T-helper 1 cell treated with Interleukin-12 subunit alpha and Interleukin-12 subunit beta and Interleukin-4 antibody, amounts not matched to agents 30 ng/mL and 1 ng/mL, for 36 hours (primary cell): ENCODE results near the gene ZMIZ2. TPM values are rescaled to one million over a fixed set of nuclear protein-coding genes. Genes with fewer than 3 reads are reported as not detected.
"Not testable (repeated sequence)": the region's sequence is repeated elsewhere in the genome, so short reads cannot be mapped to it uniquely, and the experiment has no call there.

Experiments used
- intact Hi-C: fragments of 100-400 bp; cut with micrococcal nuclease; formaldehyde crosslinking; loops from one replicate; pipeline ENCODE4 v1.15.1; 2024
- total RNA-seq: library from RNA; stranded (reverse); gene quantifications from 2 replicates; pipeline ENCODE4 v1.2.3, GENCODE V29; 2022

The ZMIZ2 gene
- 230 and 234 TPM in 2 replicates for total RNA-seq

- intact Hi-C loops: loop anchor here (1.0 to 5.0 kb wide), 6 partner anchors 13 to 666 kb away; partner anchors contain the start of genes H2AZ2, NUDCD3, POLM and TMED4
These were observed at the start of gene ZMIZ2 for GRCh38 chr7:44748045-44748947. TSS of gene ZMIZ2 (plus strand) at chr7:44748847. CDS start at chr7:44756250, 7,403 bp downstream.

GRCh38 chr7:44699598-44699997 is 49.0 kb upstream of the ZMIZ2 start:
- intact Hi-C loops: not testable (repeated sequence)

- intact Hi-C loops: no loop called here
These were observed 48.3 kb upstream of the ZMIZ2 start for GRCh38 chr7:44700322-44700721.

GRCh38 chr7:44703391-44703790 is 45.3 kb upstream of the ZMIZ2 start:
- intact Hi-C loops: not testable (repeated sequence)

GRCh38 chr7:44703921-44704320 is 44.7 kb upstream of the ZMIZ2 start:
- intact Hi-C loops: no loop called here

GRCh38 chr7:44705434-44705833 is 43.2 kb upstream of the ZMIZ2 start:
- intact Hi-C loops: loop anchor here (5.0 kb wide), 1 partner anchor 92 kb away; the partner anchor contains the start of gene PPIA

GRCh38 chr7:44706788-44707557 is 41.7 kb upstream of the ZMIZ2 start:
- intact Hi-C loops: loop anchor here (5.0 kb wide), 1 partner anchor 90 kb away; the partner anchor contains the start of gene PPIA

GRCh38 chr7:44707558-44708230 is 41.0 kb upstream of the ZMIZ2 start:
- intact Hi-C loops: loop anchor here (5.0 kb wide), 1 partner anchor 90 kb away; the partner anchor contains the start of gene PPIA

- intact Hi-C loops: loop anchor here (5.0 kb wide), 1 partner anchor 88 kb away; the partner anchor contains the start of gene PPIA
These were observed 39.4 kb upstream of the ZMIZ2 start for GRCh38 chr7:44709011-44709915.

GRCh38 chr7:44709945-44710596 is 38.6 kb upstream of the ZMIZ2 start:
- intact Hi-C loops: loop anchor here (5.0 kb wide), 1 partner anchor 87 kb away; the partner anchor contains the start of gene PPIA

- intact Hi-C loops: no loop called here
These were observed 37.1 kb upstream of the ZMIZ2 start for GRCh38 chr7:44711528-44711927.

- intact Hi-C loops: no loop called here
These were observed 36.6 kb upstream of the ZMIZ2 start for GRCh38 chr7:44712012-44712411.

- intact Hi-C loops: no loop called here
These were observed 35.5 kb upstream of the ZMIZ2 start for GRCh38 chr7:44713141-44713540.

- intact Hi-C loops: no loop called here
These were observed 34.8 kb upstream of the ZMIZ2 start for GRCh38 chr7:44713680-44714335.

- intact Hi-C loops: no loop called here
These were observed 32.4 kb upstream of the ZMIZ2 start for GRCh38 chr7:44716205-44716604.

GRCh38 chr7:44720301-44720700 is 28.3 kb upstream of the ZMIZ2 start:
- intact Hi-C loops: no loop called here

- intact Hi-C loops: no loop called here
These were observed 24.4 kb upstream of the ZMIZ2 start for GRCh38 chr7:44724276-44724675.

GRCh38 chr7:44726250-44726649 is 22.4 kb upstream of the ZMIZ2 start:
- intact Hi-C loops: not testable (repeated sequence)
